ENCODE measurements around the gene CAPS.

Gene CAPS

GRCh38 chr19:5956728-5957127 is 42.7 kb downstream of the CAPS start:
- peaks cover 25% of the 10 kb centered on the region for H3K4me1 ChIP-seq (ENCODE audit: low read length)
- no peak overlapping the region for H3K27ac ChIP-seq (ENCODE audit: low read length)
- H2AFZ ChIP-seq (ENCODE audit: low read depth, low read length) = no peak overlapping the region
- H3K9me3 ChIP-seq (ENCODE audit: insufficient read depth, low read length) = no peaks in the 10 kb centered on the region
- TF ChIP-seq EZH2phosphoT487 (IDR thresholded peaks at IDR 0.05; ENCODE audit: low read depth) (no peak), CTCF (IDR thresholded peaks at IDR 0.05; ENCODE audit: low read depth, low read length) (no peak)
- no peaks in the 10 kb centered on the region for H3K27me3 ChIP-seq (ENCODE audit: low read depth, low read length)
- peaks cover 96% of the 10 kb centered on the region for H4K20me1 ChIP-seq (ENCODE audit: insufficient read depth, low read length)
- no peak overlapping the region for H3K9ac ChIP-seq (ENCODE audit: low read length)
- H3K4me3 ChIP-seq (ENCODE audit: low read length) = no peak overlapping the region
- no peak overlapping the region for H3K4me2 ChIP-seq (ENCODE audit: low read length)
- H3K79me2 ChIP-seq (ENCODE audit: low read length) = peaks cover 100% of the 10 kb centered on the region
- H3K36me3 ChIP-seq (replicated peaks; ENCODE audit: low read depth, low read length) = peaks cover 18% of the 10 kb centered on the region

GRCh38 chr19:5957170-5957569 is 43.1 kb downstream of the CAPS start:
- no peak overlapping the region for H2AFZ ChIP-seq (ENCODE audit: low read depth, low read length)
- H3K4me2 ChIP-seq (ENCODE audit: low read length) = no peak overlapping the region
- peaks cover 21% of the 10 kb centered on the region for H3K4me1 ChIP-seq (ENCODE audit: low read length)

GRCh38 chr19:5958074-5958850 is 44.2 kb downstream of the CAPS start:
- Histone ChIP-seq H3K9ac (ENCODE audit: low read length) (no peak overlapping the region), H2AFZ (ENCODE audit: low read depth, low read length) (no peak overlapping the region), H4K20me1 (ENCODE audit: insufficient read depth, low read length) (peaks cover 96% of the 10 kb centered on the region), H3K4me1 (ENCODE audit: low read length) (peaks cover 10% of the 10 kb centered on the region), H3K36me3 (replicated peaks; ENCODE audit: low read depth, low read length) (peaks cover 18% of the 10 kb centered on the region), H3K79me2 (ENCODE audit: low read length) (peaks cover 100% of the 10 kb centered on the region), H3K27me3 (ENCODE audit: low read depth, low read length) (no peaks in the 10 kb centered on the region), H3K4me3 (ENCODE audit: low read length) (no peak overlapping the region), H3K4me2 (ENCODE audit: low read length) (no peak overlapping the region), H3K9me3 (ENCODE audit: insufficient read depth, low read length) (no peaks in the 10 kb centered on the region), H3K27ac (ENCODE audit: low read length) (no peak overlapping the region)
- TF ChIP-seq EZH2phosphoT487 (IDR thresholded peaks at IDR 0.05; ENCODE audit: low read depth) (no peak), CTCF (IDR thresholded peaks at IDR 0.05; ENCODE audit: low read depth, low read length) (no peak)

More at GRCh38 chr19:5957170-5957569, 43.1 kb downstream of the CAPS start:
- Histone ChIP-seq H3K79me2 (ENCODE audit: low read length) (peaks cover 100% of the 10 kb centered on the region), H3K36me3 (replicated peaks; ENCODE audit: low read depth, low read length) (peaks cover 18% of the 10 kb centered on the region), H3K27ac (ENCODE audit: low read length) (no peak overlapping the region), H3K4me3 (ENCODE audit: low read length) (no peak overlapping the region), H3K9me3 (ENCODE audit: insufficient read depth, low read length) (no peaks in the 10 kb centered on the region), H3K9ac (ENCODE audit: low read length) (no peak overlapping the region), H4K20me1 (ENCODE audit: insufficient read depth, low read length) (peaks cover 96% of the 10 kb centered on the region), H3K27me3 (ENCODE audit: low read depth, low read length) (no peaks in the 10 kb centered on the region)
- TF ChIP-seq EZH2phosphoT487 (IDR thresholded peaks at IDR 0.05; ENCODE audit: low read depth) (no peak), CTCF (IDR thresholded peaks at IDR 0.05; ENCODE audit: low read depth, low read length) (no peak)

GRCh38 chr19:5958851-5959122 is 44.7 kb downstream of the CAPS start:
- Histone ChIP-seq H3K27me3 (ENCODE audit: low read depth, low read length) (no peaks in the 10 kb centered on the region), H3K4me1 (ENCODE audit: low read length) (0 out of 2 replicates have a peak, but pooled peaks cover 5% of the 10 kb centered on the region), H3K4me2 (ENCODE audit: low read length) (no peak overlapping the region), H3K9ac (ENCODE audit: low read length) (no peak overlapping the region), H3K4me3 (ENCODE audit: low read length) (no peak overlapping the region), H3K27ac (ENCODE audit: low read length) (no peak overlapping the region), H3K36me3 (replicated peaks; ENCODE audit: low read depth, low read length) (peaks cover 17% of the 10 kb centered on the region), H4K20me1 (ENCODE audit: insufficient read depth, low read length) (peaks cover 96% of the 10 kb centered on the region), H2AFZ (ENCODE audit: low read depth, low read length) (no peak overlapping the region), H3K79me2 (ENCODE audit: low read length) (peaks cover 100% of the 10 kb centered on the region), H3K9me3 (ENCODE audit: insufficient read depth, low read length) (no peaks in the 10 kb centered on the region)
- TF ChIP-seq EZH2phosphoT487 (IDR thresholded peaks at IDR 0.05; ENCODE audit: low read depth) = no peak
- TF ChIP-seq CTCF (IDR thresholded peaks at IDR 0.05; ENCODE audit: low read depth, low read length) = no peak
